Liver (tissue), 9 donors: ENCODE results near the gene VWCE. TPM values are rescaled to one million over a fixed set of nuclear protein-coding genes. Genes with fewer than 3 reads are reported as not detected.

Source experiments
- DNase-seq: peaks from one replicate; pipeline ENCODE4 v3.0.0-alpha.2; 2017; ENCODE audit warnings: low spot score
- H3K27ac ChIP-seq, 2 donors: one replicate each; pipeline ENCODE4 v1.7.0; 2013; ENCODE audit warnings: inconsistent platforms in 2 of 2, low read length in 2 of 2, control low read depth in 1 of 2, low read depth in 1 of 2, mild to moderate bottlenecking in 1 of 2
- H3K27me3 ChIP-seq, 4 donors: one replicate each; pipeline versions ENCODE4 v1.6.1 to v1.7.0; 2013; ENCODE audit warnings: low read length in 3 of 4, inconsistent platforms in 1 of 4, mild to moderate bottlenecking in 1 of 4, moderate library complexity in 1 of 4; ENCODE audit not compliant: control insufficient read depth in 4 of 4, insufficient read depth in 4 of 4
- H3K36me3 ChIP-seq, 4 donors: one replicate each; pipeline versions ENCODE4 v1.6.1 to v1.7.0; 2013; ENCODE audit warnings: low read length in 3 of 4, mild to moderate bottlenecking in 3 of 4, low read depth in 1 of 4, moderate library complexity in 1 of 4; ENCODE audit not compliant: control insufficient read depth in 4 of 4, insufficient read depth in 3 of 4
- H3K4me1 ChIP-seq, 4 donors: one replicate each; pipeline versions ENCODE4 v1.6.1 to v1.7.0; 2013; ENCODE audit warnings: low read length in 3 of 4, mild to moderate bottlenecking in 3 of 4, moderate library complexity in 1 of 4; ENCODE audit not compliant: control insufficient read depth in 4 of 4, insufficient read depth in 4 of 4
- H3K4me3 ChIP-seq, 3 donors: one replicate each; pipeline versions ENCODE4 v1.6.1 to v1.7.0; 2013; ENCODE audit warnings: low read length in 3 of 3, control low read depth in 1 of 3, low read depth in 1 of 3, mild to moderate bottlenecking in 1 of 3
- H3K9ac ChIP-seq, 2 donors: one replicate each; pipeline ENCODE4 v1.7.0; 2013; ENCODE audit warnings: low read length in 2 of 2, mild to moderate bottlenecking in 2 of 2, moderate library complexity in 2 of 2, control low read depth in 1 of 2, low read depth in 1 of 2
- H3K9me3 ChIP-seq, 4 donors: one replicate each; pipeline versions ENCODE4 v1.6.1 to v1.7.0; 2013; ENCODE audit warnings: low read length in 3 of 4; ENCODE audit not compliant: control insufficient read depth in 4 of 4
- ATF3 ChIP-seq: IDR thresholded peaks from 2 replicates; pipeline ENCODE4 v1.6.1; 2016; ENCODE audit warnings: antibody characterized with exemption
- EGR1 ChIP-seq, 2 donors: IDR thresholded peaks; 2 replicates each; pipeline ENCODE4 v1.6.1; 2016 to 2018; ENCODE audit warnings: antibody characterized with exemption in 2 of 2, low read depth in 2 of 2
- FOXA1 ChIP-seq: IDR thresholded peaks from 2 replicates; pipeline ENCODE4 v1.6.1; 2016; ENCODE audit warnings: antibody characterized with exemption
- FOXA2 ChIP-seq: IDR thresholded peaks from 2 replicates; pipeline ENCODE4 v1.6.1; 2016; ENCODE audit warnings: antibody characterized with exemption
- GABPA ChIP-seq, 2 donors: IDR thresholded peaks in 1 of 2; conservative IDR thresholded peaks in 1 of 2; 2 replicates each; pipeline ENCODE4 v1.6.1; 2016; ENCODE audit warnings: antibody characterized with exemption in 2 of 2, mild to moderate bottlenecking in 1 of 2, moderate library complexity in 1 of 2
- HNF4A ChIP-seq, 2 donors: conservative IDR thresholded peaks; 2 replicates each; pipeline ENCODE4 v1.6.1; 2016; ENCODE audit warnings: antibody characterized with exemption in 2 of 2, mild to moderate bottlenecking in 2 of 2
- HNF4G ChIP-seq: IDR thresholded peaks from 2 replicates; pipeline ENCODE4 v1.6.1; 2016; ENCODE audit warnings: antibody characterized with exemption
- JUND ChIP-seq, 2 donors: IDR thresholded peaks; 2 replicates each; pipeline ENCODE4 v1.6.1; 2016; ENCODE audit warnings: antibody characterized with exemption in 2 of 2
- MAX ChIP-seq: IDR thresholded peaks from 2 replicates; pipeline ENCODE4 v1.6.1; 2016; ENCODE audit warnings: antibody characterized with exemption
- NR2F2 ChIP-seq: IDR thresholded peaks from 2 replicates; pipeline ENCODE4 v1.6.1; 2016; ENCODE audit warnings: antibody characterized with exemption
- RAD21 ChIP-seq, 2 donors: IDR thresholded peaks; 2 replicates each; pipeline ENCODE4 v1.6.1; 2016; ENCODE audit warnings: antibody characterized with exemption in 2 of 2, mild to moderate bottlenecking in 2 of 2
- REST ChIP-seq: IDR thresholded peaks from 2 replicates; pipeline ENCODE4 v1.6.1; 2016; ENCODE audit warnings: antibody characterized with exemption, mild to moderate bottlenecking
- RXRA ChIP-seq, 2 donors: IDR thresholded peaks; 2 replicates each; pipeline ENCODE4 v1.6.1; 2017 to 2018; ENCODE audit warnings: antibody characterized with exemption in 2 of 2, mild to moderate bottlenecking in 1 of 2
- SP1 ChIP-seq: IDR thresholded peaks from 2 replicates; pipeline ENCODE4 v1.6.1; 2018; ENCODE audit warnings: antibody characterized with exemption, mild to moderate bottlenecking
- TAF1 ChIP-seq: conservative IDR thresholded peaks from 2 replicates; pipeline ENCODE4 v1.6.1; 2016; ENCODE audit warnings: antibody characterized with exemption, mild to moderate bottlenecking
- YY1 ChIP-seq: IDR thresholded peaks from 2 replicates; pipeline ENCODE4 v1.6.1; 2016; ENCODE audit warnings: antibody characterized with exemption, mild to moderate bottlenecking
- WGBS: extraction: QIAGEN DNeasy Blood & Tissue Kit; methylation state at CpG from one replicate; pipeline ENCODE4 v1.1.7; 2013; 5-methylcytosine and 5-hydroxymethylcytosine counted together
- polyA plus RNA-seq, 2 donors: library from polyadenylated mRNA; stranded (reverse) in 1 of 2; unstranded in 1 of 2; fragments of 200-250 nt in 1 of 2; fragments of >200 nt in 1 of 2; fragmentation: Nextera tagmentation in 1 of 2; extraction: Ambion mirVana in 1 of 2; gene quantifications; one replicate each; pipeline versions ENCODE4 v1.2.1 to v1.2.3, GENCODE V29; 2013 to 2015
- total RNA-seq, 2 donors: library from RNA; depleted of rRNA; stranded (reverse); fragments of >200 nt; gene quantifications; one replicate each; pipeline ENCODE4 v1.2.3, GENCODE V29; 2014
- TF ChIP-seq, protein P1 (sequence below): fragments of 150-350 bp; IDR thresholded peaks from 2 replicates; pipeline ENCODE4 v1.5.1; 2017; ENCODE audit warnings: improper control_type of control experiment, low read depth, low read length; ENCODE audit not compliant: missing input control
- TF ChIP-seq, protein P2 (sequence below): IDR thresholded peaks from 2 replicates; pipeline ENCODE4 v1.6.1; 2016; ENCODE audit warnings: antibody characterized with exemption
- donor health status: healthy.
- donor health status: healthy.
- donor health status: healthy.
- donor health status: healthy.
- donor health status: healthy.

VWCE gene
- total and polyA plus RNA-seq, 4 donors, result 1.9 to 6.0 (median 2.7) TPM

DNA sequence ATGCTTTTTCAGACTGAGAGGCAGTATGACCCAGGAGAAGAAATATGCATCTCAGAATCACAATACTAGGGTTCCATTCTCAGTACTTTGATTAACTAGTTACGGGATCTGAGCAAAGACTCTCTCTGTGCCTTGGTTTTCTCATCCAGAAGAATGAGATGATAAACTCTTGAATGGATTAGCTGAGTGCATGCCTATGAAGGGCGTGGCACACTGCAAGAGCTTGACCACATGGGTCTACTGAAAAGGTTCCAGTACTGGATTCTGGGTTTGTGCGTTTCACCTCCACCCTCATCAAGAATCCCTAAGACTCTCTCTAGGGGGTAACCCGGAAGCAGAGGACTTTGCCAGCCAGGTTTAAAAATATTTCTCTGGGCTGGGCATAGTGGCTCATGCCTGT lies 28.5 kb downstream of the VWCE start:
- Histone ChIP-seq H3K4me1 (peaks cover 5 to 18% (median 12%) of the 10 kb centered on the region in 4 donors), H3K27me3 (no peaks in the 10 kb centered on the region), H3K9me3 (no peaks in the 10 kb centered on the region), H3K4me3 (no peak overlapping the region), H3K9ac (no peak overlapping the region), H3K36me3 (no peaks in the 10 kb centered on the region), H3K27ac (peak overlapping the region in 1 of 2 donors; percentile 33)
- TF ChIP-seq HNF4A (conservative IDR thresholded peaks at IDR 0.05) (no peak), MAX (no peak), JUND (IDR thresholded peaks at IDR 0.05) (no peak), RXRA (IDR thresholded peaks at IDR 0.05) (no peak), GABPA (IDR thresholded peaks at IDR 0.05 in 1 of 2, conservative IDR thresholded peaks at IDR 0.05 in 1 of 2) (no peak)
- 89% methylated on average over 4 of the region's 4 CpGs for WGBS
- no peak for DNase-seq

GRCh38 chr11:61265357-61265756 lies 29.8 kb downstream of the VWCE start:
- Histone ChIP-seq H3K4me1 (peaks cover 5 to 18% (median 12%) of the 10 kb centered on the region in 4 donors), H3K9me3 (no peaks in the 10 kb centered on the region), H3K36me3 (no peaks in the 10 kb centered on the region), H3K27me3 (no peaks in the 10 kb centered on the region), H3K9ac (no peak overlapping the region), H3K27ac (peak overlapping the region; percentile 68 to 82), H3K4me3 (no peak overlapping the region)
- TF ChIP-seq YY1 (peak; percentile 28), NR2F2 (no peak), REST (peak; percentile 50), RXRA (IDR thresholded peaks at IDR 0.05) (peak; percentile 90 to 96), HNF4A (conservative IDR thresholded peaks at IDR 0.05) (peak; percentile 84 to 92), FOXA2 (peak; percentile 82), SP1 (peak; percentile 79), TAF1 (no peak), HNF4G (peak; percentile 50), FOXA1 (peak; percentile 13), EGR1 (IDR thresholded peaks at IDR 0.05; ENCODE audit: low read depth in 2 of 2) (peak in 1 of 2 donors; percentile 41), ATF3 (no peak), RAD21 (IDR thresholded peaks at IDR 0.05) (no peak), GABPA (IDR thresholded peaks at IDR 0.05 in 1 of 2, conservative IDR thresholded peaks at IDR 0.05 in 1 of 2) (peak in 1 of 2 donors; percentile 35), MAX (peak; percentile 64), JUND (IDR thresholded peaks at IDR 0.05) (peak in 1 of 2 donors; percentile 78)
- TF ChIP-seq, protein P1, sequence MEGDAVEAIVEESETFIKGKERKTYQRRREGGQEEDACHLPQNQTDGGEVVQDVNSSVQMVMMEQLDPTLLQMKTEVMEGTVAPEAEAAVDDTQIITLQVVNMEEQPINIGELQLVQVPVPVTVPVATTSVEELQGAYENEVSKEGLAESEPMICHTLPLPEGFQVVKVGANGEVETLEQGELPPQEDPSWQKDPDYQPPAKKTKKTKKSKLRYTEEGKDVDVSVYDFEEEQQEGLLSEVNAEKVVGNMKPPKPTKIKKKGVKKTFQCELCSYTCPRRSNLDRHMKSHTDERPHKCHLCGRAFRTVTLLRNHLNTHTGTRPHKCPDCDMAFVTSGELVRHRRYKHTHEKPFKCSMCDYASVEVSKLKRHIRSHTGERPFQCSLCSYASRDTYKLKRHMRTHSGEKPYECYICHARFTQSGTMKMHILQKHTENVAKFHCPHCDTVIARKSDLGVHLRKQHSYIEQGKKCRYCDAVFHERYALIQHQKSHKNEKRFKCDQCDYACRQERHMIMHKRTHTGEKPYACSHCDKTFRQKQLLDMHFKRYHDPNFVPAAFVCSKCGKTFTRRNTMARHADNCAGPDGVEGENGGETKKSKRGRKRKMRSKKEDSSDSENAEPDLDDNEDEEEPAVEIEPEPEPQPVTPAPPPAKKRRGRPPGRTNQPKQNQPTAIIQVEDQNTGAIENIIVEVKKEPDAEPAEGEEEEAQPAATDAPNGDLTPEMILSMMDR, result no peak
- TF ChIP-seq, protein P2, sequence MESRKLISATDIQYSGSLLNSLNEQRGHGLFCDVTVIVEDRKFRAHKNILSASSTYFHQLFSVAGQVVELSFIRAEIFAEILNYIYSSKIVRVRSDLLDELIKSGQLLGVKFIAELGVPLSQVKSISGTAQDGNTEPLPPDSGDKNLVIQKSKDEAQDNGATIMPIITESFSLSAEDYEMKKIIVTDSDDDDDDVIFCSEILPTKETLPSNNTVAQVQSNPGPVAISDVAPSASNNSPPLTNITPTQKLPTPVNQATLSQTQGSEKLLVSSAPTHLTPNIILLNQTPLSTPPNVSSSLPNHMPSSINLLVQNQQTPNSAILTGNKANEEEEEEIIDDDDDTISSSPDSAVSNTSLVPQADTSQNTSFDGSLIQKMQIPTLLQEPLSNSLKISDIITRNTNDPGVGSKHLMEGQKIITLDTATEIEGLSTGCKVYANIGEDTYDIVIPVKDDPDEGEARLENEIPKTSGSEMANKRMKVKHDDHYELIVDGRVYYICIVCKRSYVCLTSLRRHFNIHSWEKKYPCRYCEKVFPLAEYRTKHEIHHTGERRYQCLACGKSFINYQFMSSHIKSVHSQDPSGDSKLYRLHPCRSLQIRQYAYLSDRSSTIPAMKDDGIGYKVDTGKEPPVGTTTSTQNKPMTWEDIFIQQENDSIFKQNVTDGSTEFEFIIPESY, result peak; percentile 63
- WGBS, result 44% methylated on average over 14 of the region's 14 CpGs
- DNase-seq, result no peak
